HepG2 (cell line): ENCODE measurements around the gene RARA. TPM values are rescaled to one million over a fixed set of nuclear protein-coding genes. Genes with fewer than 3 reads are reported as not detected.

Experiments used
- FOXJ3 ChIP-seq: sonication (generic); formaldehyde crosslinking; IDR thresholded peaks from 2 replicates; pipeline ENCODE4 v1.4.0; 2020; ENCODE audit warnings: missing genetic modification reagents, mild to moderate bottlenecking, borderline replicate concordance
- GLMP ChIP-seq: sonication (generic); formaldehyde crosslinking; IDR thresholded peaks from 2 replicates; pipeline ENCODE4 v1.9.0; 2021; ENCODE audit warnings: missing genetic modification reagents, mild to moderate bottlenecking, borderline replicate concordance
- JUN ChIP-seq: sonication (generic); formaldehyde crosslinking; IDR thresholded peaks from 2 replicates; pipeline ENCODE4 v1.4.0; 2020; ENCODE audit warnings: mild to moderate bottlenecking, missing genetic modification reagents
- KLF15 ChIP-seq: sonication (generic); formaldehyde crosslinking; IDR thresholded peaks from 2 replicates; pipeline ENCODE4 v1.8.1; 2023; ENCODE audit warnings: borderline replicate concordance, mild to moderate bottlenecking, inconsistent platforms, missing genetic modification reagents, mixed read lengths
- MAFG ChIP-seq: sonication (generic); formaldehyde crosslinking; IDR thresholded peaks from 2 replicates; pipeline ENCODE4 v1.5.1; 2020; ENCODE audit warnings: mild to moderate bottlenecking, missing genetic modification reagents
- MTA3 ChIP-seq: sonication (generic); formaldehyde crosslinking; IDR thresholded peaks from 2 replicates; pipeline ENCODE4 v1.4.0; 2020; ENCODE audit warnings: missing genetic modification reagents
- PRMT3 ChIP-seq: sonication (generic); formaldehyde crosslinking; IDR thresholded peaks from 2 replicates; pipeline ENCODE4 v1.8.1; 2022; ENCODE audit warnings: low read depth, mild to moderate bottlenecking, moderate library complexity, missing genetic modification reagents, borderline replicate concordance
- RARA ChIP-seq: IDR thresholded peaks from 2 replicates; pipeline ENCODE4 v1.6.1; 2016; ENCODE audit warnings: missing genetic modification reagents, missing compliant biosample characterization
- STAT6 ChIP-seq: sonication (generic); formaldehyde crosslinking; IDR thresholded peaks from 2 replicates; pipeline ENCODE4 v1.4.0; 2020; ENCODE audit warnings: missing genetic modification reagents, mild to moderate bottlenecking, borderline replicate concordance
- TOE1 ChIP-seq: sonication (generic); formaldehyde crosslinking; IDR thresholded peaks from 2 replicates; pipeline ENCODE4 v1.4.0; 2020; ENCODE audit warnings: mild to moderate bottlenecking, missing genetic modification reagents
- XBP1 ChIP-seq: sonication (generic); formaldehyde crosslinking; IDR thresholded peaks from 2 replicates; pipeline ENCODE4 v1.5.0; 2020; ENCODE audit warnings: missing genetic modification reagents
- YEATS4 ChIP-seq: sonication (generic); formaldehyde crosslinking; IDR thresholded peaks from 2 replicates; pipeline ENCODE4 v1.4.0; 2020; ENCODE audit warnings: missing genetic modification reagents, borderline replicate concordance
- ZFP91 ChIP-seq: sonication (generic); formaldehyde crosslinking; IDR thresholded peaks from 2 replicates; pipeline ENCODE4 v1.9.0; 2022; ENCODE audit warnings: missing genetic modification reagents, mild to moderate bottlenecking, borderline replicate concordance
- ZNF138 ChIP-seq: sonication (generic); formaldehyde crosslinking; IDR thresholded peaks from 2 replicates; pipeline ENCODE4 v1.5.0; 2020; ENCODE audit warnings: mild to moderate bottlenecking, low read depth, missing genetic modification reagents
- ZNF160 ChIP-seq: sonication (generic); formaldehyde crosslinking; IDR thresholded peaks from 2 replicates; pipeline ENCODE4 v1.8.0; 2022; ENCODE audit warnings: mild to moderate bottlenecking, inconsistent platforms, missing genetic modification reagents
- ZNF337 ChIP-seq: sonication (generic); formaldehyde crosslinking; IDR thresholded peaks from 2 replicates; pipeline ENCODE4 v1.5.1; 2020; ENCODE audit warnings: missing genetic modification reagents, low read depth, mild to moderate bottlenecking, borderline replicate concordance
- ZUFSP ChIP-seq: sonication (generic); formaldehyde crosslinking; IDR thresholded peaks from 2 replicates; pipeline ENCODE4 v1.9.0; 2021; ENCODE audit warnings: missing genetic modification reagents, mild to moderate bottlenecking, borderline replicate concordance
- polyA plus RNA-seq, 8 experiments: library from polyadenylated mRNA; depleted of rRNA in 3 of 8; stranded (reverse) in 7 of 8; unstranded in 1 of 8; fragments of >200 nt; fragmentation: Illumina TruSeq in 4 of 8; extraction: Trizol in 4 of 8; gene quantifications; 2 replicates each; pipeline versions ENCODE4 v1.2.1 to v1.2.3, GENCODE V29; 2011 to 2016; ENCODE audit warnings: low read depth in 4 of 8, missing spikeins in 1 of 8, mixed read lengths in 1 of 8; ENCODE audit not compliant: insufficient read depth in 1 of 8
- total RNA-seq, 5 experiments: library from RNA; depleted of rRNA; stranded (reverse); fragments of >200 nt; fragmentation: Illumina TruSeq; extraction: Trizol; gene quantifications; 2 replicates each; pipeline ENCODE4 v1.2.3, GENCODE V29; 2016; ENCODE audit warnings: low read depth in 1 of 5

RARA gene
- total and polyA plus RNA-seq, 2 of the 13 experiments (the other 11 are each of a cell fraction or from before 2014, with no cell fraction given) = 6.4 to 8.6 TPM

GRCh38 chr17:40317880-40318829, 9.2 kb downstream of the RARA start (continued):
- TF ChIP-seq KLF15 (CRISPR knock-in tag) = peak; percentile 33; the same call in 1 of the 2 replicates
- TF ChIP-seq ZFP91 = peak; percentile 100
- no peak; the same call in 1 of the 2 replicates for TF ChIP-seq FOXJ3 (CRISPR knock-in tag)
- no peak for TF ChIP-seq MAFG (CRISPR knock-in tag)
- TF ChIP-seq TOE1 (CRISPR knock-in tag) = no peak; the same call in 1 of the 2 replicates
- TF ChIP-seq MTA3 (CRISPR knock-in tag) = no peak
- TF ChIP-seq ZNF160 (CRISPR knock-in tag) = 0 out of 2 replicates have a peak, but pooled peaks have one; percentile 24
- no peak for TF ChIP-seq ZUFSP (CRISPR knock-in tag)
- 0 out of 2 replicates have a peak, but pooled peaks have one; percentile 32 for TF ChIP-seq ZNF138 (CRISPR knock-in tag)
- no peak for TF ChIP-seq PRMT3
- no peak for TF ChIP-seq JUN (CRISPR knock-in tag)
- TF ChIP-seq XBP1 (CRISPR knock-in tag) = no peak
- TF ChIP-seq YEATS4 (CRISPR knock-in tag) = peak; percentile 80
- peak; percentile 61 for TF ChIP-seq RARA (CRISPR knock-in tag)
- peak; percentile 29; the same call in 1 of the 2 replicates for TF ChIP-seq STAT6 (CRISPR knock-in tag)
- no peak for TF ChIP-seq GLMP (CRISPR knock-in tag)
- TF ChIP-seq ZNF337 (CRISPR knock-in tag) = no peak
